Epithelial cell of esophagus (primary cell): ENCODE data around the gene SUGCT.

Experiments used
- DNase-seq: peaks from one replicate; pipeline ENCODE4 v3.0.0; 2010; ENCODE audit warnings: low read depth
- H3K4me3 ChIP-seq: 2 replicates; pipeline ENCODE4 v1.5.1; 2011; ENCODE audit warnings: mild to moderate bottlenecking, low read length, control low read depth
- CTCF ChIP-seq: IDR thresholded peaks from 2 replicates; pipeline ENCODE4 v1.5.1; 2011; ENCODE audit warnings: low read depth, mild to moderate bottlenecking, low read length, control low read depth, inconsistent platforms; ENCODE audit not compliant: insufficient read depth; ENCODE audit errors: missing control alignments

SUGCT gene

GRCh38 chr7:40755438-40755837 is 620.6 kb downstream of the SUGCT start:
- no peak overlapping the region for H3K4me3 ChIP-seq
- TF ChIP-seq CTCF, result no peak
- no peak for DNase-seq

- DNase-seq, result no peak
- no peak for TF ChIP-seq CTCF
- H3K4me3 ChIP-seq, result no peak overlapping the region
Measured at GRCh38 chr7:40757109-40757508, 622.3 kb downstream of the SUGCT start.

GRCh38 chr7:40758590-40758989 is 623.8 kb downstream of the SUGCT start:
- no peak for TF ChIP-seq CTCF
- H3K4me3 ChIP-seq, result no peak overlapping the region
- DNase-seq, result no peak

GRCh38 chr7:40760293-40760964 is 625.6 kb downstream of the SUGCT start:
- no peak overlapping the region for H3K4me3 ChIP-seq
- TF ChIP-seq CTCF, result no peak
- DNase-seq, result peak; percentile 33

- DNase-seq, result no peak
- TF ChIP-seq CTCF, result no peak
- H3K4me3 ChIP-seq, result no peak overlapping the region
Measured at GRCh38 chr7:40760987-40761386, 626.2 kb downstream of the SUGCT start.

GRCh38 chr7:40761762-40762560 is 627.2 kb downstream of the SUGCT start:
- H3K4me3 ChIP-seq, result no peak overlapping the region
- TF ChIP-seq CTCF, result peak; percentile 51
- peak; percentile 12 for DNase-seq
